Activated T-cell treated with anti-CD3 and anti-CD28 coated beads, Interleukin-2, amount 50 U/mL, for 24 hours (primary cell): ENCODE data around the gene KCNJ6.

ENCODE experiments used
- DNase-seq: peaks from one replicate; pipeline ENCODE4 v3.0.0-alpha.2; 2020
- H3K27ac Mint-ChIP-seq: 2 replicates; pipeline ENCODE4 v1.8.0; 2020; ENCODE audit warnings: mild to moderate bottlenecking, mixed read lengths
- H3K27me3 Mint-ChIP-seq: 2 replicates; pipeline ENCODE4 v1.8.0; 2020; ENCODE audit warnings: mixed read lengths
- H3K36me3 Mint-ChIP-seq: 2 replicates; pipeline ENCODE4 v1.8.0; 2020; ENCODE audit warnings: low read depth, mixed read lengths
- H3K4me1 Mint-ChIP-seq: 2 replicates; pipeline ENCODE4 v1.8.0; 2020; ENCODE audit warnings: low read depth, mixed read lengths
- H3K4me3 Mint-ChIP-seq: 2 replicates; pipeline ENCODE4 v1.8.0; 2020; ENCODE audit warnings: mild to moderate bottlenecking, moderate library complexity, mixed read lengths
- H3K9me3 Mint-ChIP-seq: 2 replicates; pipeline ENCODE4 v1.8.0; 2020; ENCODE audit warnings: mixed read lengths

KCNJ6 gene

GRCh38 chr21:37800456-37801061 lies 115.7 kb downstream of the KCNJ6 start:
- Mint-ChIP-seq H3K36me3 (no peaks in the 10 kb centered on the region), H3K4me1 (no peaks in the 10 kb centered on the region), H3K9me3 (no peaks in the 10 kb centered on the region), H3K4me3 (no peak overlapping the region), H3K27ac (no peak overlapping the region), H3K27me3 (peaks cover 46% of the 10 kb centered on the region)
- no peak for DNase-seq

DNA sequence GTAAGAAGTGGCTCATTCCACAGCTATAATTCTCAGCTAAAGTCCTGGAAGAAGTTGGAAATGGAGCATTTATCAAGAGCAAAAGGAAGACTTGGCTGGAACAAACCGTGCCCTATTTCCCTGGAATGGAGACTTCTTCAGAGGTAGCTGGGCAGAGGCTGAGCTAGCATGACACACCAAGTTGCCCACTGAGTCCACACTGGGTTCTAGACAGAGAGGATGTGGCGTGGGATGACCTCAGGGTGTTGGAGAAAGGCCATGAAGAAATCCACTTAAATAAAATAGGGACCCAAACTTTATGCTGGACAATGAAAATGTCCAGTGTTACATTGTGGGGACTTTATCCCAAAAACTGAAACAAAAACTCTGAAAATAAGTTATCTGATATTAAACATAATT lies 116.2 kb downstream of the KCNJ6 start:
- no peak for DNase-seq
- Mint-ChIP-seq H3K4me1 (no peaks in the 10 kb centered on the region), H3K4me3 (no peak overlapping the region), H3K36me3 (no peaks in the 10 kb centered on the region), H3K27me3 (peaks cover 43% of the 10 kb centered on the region), H3K9me3 (no peaks in the 10 kb centered on the region), H3K27ac (no peak overlapping the region)

GRCh38 chr21:37799211-37800056 lies 116.8 kb downstream of the KCNJ6 start:
- Mint-ChIP-seq H3K36me3 (no peaks in the 10 kb centered on the region), H3K4me1 (no peaks in the 10 kb centered on the region), H3K27me3 (peaks cover 38% of the 10 kb centered on the region), H3K27ac (no peak overlapping the region), H3K4me3 (no peak overlapping the region), H3K9me3 (no peaks in the 10 kb centered on the region)
- no peak for DNase-seq

GRCh38 chr21:37797403-37797802 lies 118.9 kb downstream of the KCNJ6 start:
- no peak for DNase-seq
- H3K27ac Mint-ChIP-seq, result no peak overlapping the region
- peaks cover 27% of the 10 kb centered on the region for H3K27me3 Mint-ChIP-seq
- no peaks in the 10 kb centered on the region for H3K9me3 Mint-ChIP-seq
- H3K4me1 Mint-ChIP-seq, result peaks cover 6% of the 10 kb centered on the region
- no peak overlapping the region for H3K4me3 Mint-ChIP-seq
- H3K36me3 Mint-ChIP-seq, result no peaks in the 10 kb centered on the region

GRCh38 chr21:37796011-37796410 lies 120.2 kb downstream of the KCNJ6 start:
- no peak for DNase-seq
- H3K9me3 Mint-ChIP-seq, result no peaks in the 10 kb centered on the region
- no peaks in the 10 kb centered on the region for H3K36me3 Mint-ChIP-seq
- H3K4me3 Mint-ChIP-seq, result no peak overlapping the region
- peaks cover 15% of the 10 kb centered on the region for H3K27me3 Mint-ChIP-seq
- no peak overlapping the region for H3K27ac Mint-ChIP-seq
- peaks cover 6% of the 10 kb centered on the region for H3K4me1 Mint-ChIP-seq

- Mint-ChIP-seq H3K4me1 (peaks cover 6% of the 10 kb centered on the region), H3K4me3 (no peak overlapping the region), H3K27me3 (peaks cover 3% of the 10 kb centered on the region), H3K36me3 (no peaks in the 10 kb centered on the region), H3K9me3 (no peaks in the 10 kb centered on the region), H3K27ac (no peak overlapping the region)
- DNase-seq, result no peak
Observed at GRCh38 chr21:37793660-37794059, 122.6 kb downstream of the KCNJ6 start.

DNA sequence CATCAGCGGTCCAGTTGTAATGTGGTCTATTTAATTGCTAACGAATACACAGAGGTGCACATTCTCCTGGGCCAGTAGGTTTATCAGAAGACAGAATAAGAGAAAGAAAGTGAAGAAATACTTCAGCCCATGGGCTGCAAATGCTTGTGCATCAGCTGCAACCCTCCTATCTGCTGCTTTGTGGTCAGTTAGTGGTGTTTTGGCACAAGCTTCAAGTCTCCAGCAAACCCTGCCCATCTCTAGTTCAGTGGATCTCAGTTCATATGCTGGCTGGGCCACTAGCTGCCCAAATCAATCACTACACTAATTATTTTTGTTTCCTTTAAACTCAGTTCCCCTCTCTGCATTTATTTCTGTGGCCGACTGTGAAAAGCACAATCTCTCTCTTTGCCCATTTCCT lies 124.2 kb downstream of the KCNJ6 start:
- no peak for DNase-seq
- H3K27me3 Mint-ChIP-seq, result peaks cover 3% of the 10 kb centered on the region
- H3K9me3 Mint-ChIP-seq, result peaks cover 3% of the 10 kb centered on the region
- no peak overlapping the region for H3K4me3 Mint-ChIP-seq
- no peaks in the 10 kb centered on the region for H3K36me3 Mint-ChIP-seq
- no peak overlapping the region for H3K27ac Mint-ChIP-seq
- peaks cover 6% of the 10 kb centered on the region for H3K4me1 Mint-ChIP-seq

- peaks cover under 1% of the 10 kb centered on the region for H3K27me3 Mint-ChIP-seq
- peaks cover 3% of the 10 kb centered on the region for H3K9me3 Mint-ChIP-seq
- H3K36me3 Mint-ChIP-seq, result no peaks in the 10 kb centered on the region
- H3K4me3 Mint-ChIP-seq, result no peak overlapping the region
- no peak for DNase-seq
- H3K27ac Mint-ChIP-seq, result no peak overlapping the region
- H3K4me1 Mint-ChIP-seq, result peaks cover 6% of the 10 kb centered on the region
Observed at GRCh38 chr21:37790905-37791304, 125.4 kb downstream of the KCNJ6 start.

- no peak for DNase-seq
- no peak overlapping the region for H3K27ac Mint-ChIP-seq
- no peaks in the 10 kb centered on the region for H3K36me3 Mint-ChIP-seq
- peaks cover 3% of the 10 kb centered on the region for H3K4me1 Mint-ChIP-seq
- no peak overlapping the region for H3K4me3 Mint-ChIP-seq
- H3K9me3 Mint-ChIP-seq, result peaks cover 3% of the 10 kb centered on the region
- H3K27me3 Mint-ChIP-seq, result peaks cover 3% of the 10 kb centered on the region
Observed at GRCh38 chr21:37788503-37788902, 127.8 kb downstream of the KCNJ6 start.

DNA sequence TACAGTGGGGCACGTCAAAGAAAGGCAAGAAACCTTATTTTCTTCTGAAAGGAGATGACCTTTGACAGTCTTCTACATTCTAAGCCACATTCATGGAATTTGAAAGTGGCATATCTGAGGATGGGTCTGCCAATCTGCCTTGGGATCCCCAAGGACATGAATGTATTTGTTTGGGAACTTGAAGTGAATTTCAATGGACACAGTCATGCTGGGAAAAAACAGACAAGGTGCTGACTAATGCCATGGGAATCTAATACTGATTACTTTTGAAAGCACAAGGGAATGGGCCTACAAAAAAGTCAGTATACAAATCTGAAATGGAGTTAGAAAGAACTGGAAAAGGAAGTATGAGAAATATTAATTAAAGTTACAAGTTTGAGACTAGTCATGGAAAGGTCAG lies 128.8 kb downstream of the KCNJ6 start:
- H3K36me3 Mint-ChIP-seq, result no peaks in the 10 kb centered on the region
- H3K9me3 Mint-ChIP-seq, result peaks cover 3% of the 10 kb centered on the region
- H3K27me3 Mint-ChIP-seq, result peaks cover 3% of the 10 kb centered on the region
- H3K4me1 Mint-ChIP-seq, result no peaks in the 10 kb centered on the region
- H3K27ac Mint-ChIP-seq, result no peak overlapping the region
- no peak for DNase-seq
- no peak overlapping the region for H3K4me3 Mint-ChIP-seq

DNA sequence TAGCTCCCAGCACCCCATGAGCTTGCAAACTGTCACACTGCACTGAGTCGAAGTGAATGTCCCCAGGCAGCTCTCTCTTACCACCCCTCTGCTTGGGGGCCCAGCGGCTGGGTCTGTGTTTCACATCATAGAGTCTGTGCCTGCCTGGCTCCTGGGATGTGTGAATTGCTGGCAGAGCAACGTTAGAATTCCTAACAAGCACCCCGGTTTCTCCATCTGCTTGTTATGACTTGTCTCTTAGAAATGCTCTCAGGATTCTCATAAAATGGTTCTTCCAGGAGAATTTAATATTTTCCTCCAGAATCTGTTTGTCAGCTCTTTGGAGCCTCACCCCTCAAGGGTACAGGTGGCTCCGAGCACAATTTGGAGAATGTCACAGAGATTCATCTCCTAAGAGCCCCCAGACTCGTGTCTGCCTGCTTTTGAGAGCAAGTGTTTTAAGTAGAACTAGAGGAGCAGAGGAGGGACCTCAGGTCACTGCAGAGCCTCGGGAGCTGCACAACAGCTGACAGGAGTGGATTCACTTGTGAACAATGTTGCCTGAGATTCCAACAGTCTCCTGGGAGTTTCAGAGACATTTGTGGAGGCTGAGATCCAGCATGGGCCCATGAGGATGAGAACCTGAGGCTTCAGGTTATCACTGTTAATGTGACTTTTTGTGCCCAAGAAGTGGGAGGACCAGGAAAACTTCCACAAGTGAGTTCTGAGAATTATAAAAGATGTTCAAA lies 131.5 kb downstream of the KCNJ6 start:
- H3K27ac Mint-ChIP-seq, result no peak overlapping the region
- no peaks in the 10 kb centered on the region for H3K4me1 Mint-ChIP-seq
- DNase-seq, result no peak
- H3K4me3 Mint-ChIP-seq, result no peak overlapping the region
- peaks cover 6% of the 10 kb centered on the region for H3K9me3 Mint-ChIP-seq
- H3K36me3 Mint-ChIP-seq, result no peaks in the 10 kb centered on the region
- H3K27me3 Mint-ChIP-seq, result peaks cover 7% of the 10 kb centered on the region

GRCh38 chr21:37783016-37783415 lies 133.2 kb downstream of the KCNJ6 start:
- no peak for DNase-seq
- Mint-ChIP-seq H3K27me3 (peaks cover 20% of the 10 kb centered on the region), H3K27ac (no peak overlapping the region), H3K9me3 (peaks cover 4% of the 10 kb centered on the region), H3K36me3 (no peaks in the 10 kb centered on the region), H3K4me3 (no peak overlapping the region), H3K4me1 (no peaks in the 10 kb centered on the region)

DNA sequence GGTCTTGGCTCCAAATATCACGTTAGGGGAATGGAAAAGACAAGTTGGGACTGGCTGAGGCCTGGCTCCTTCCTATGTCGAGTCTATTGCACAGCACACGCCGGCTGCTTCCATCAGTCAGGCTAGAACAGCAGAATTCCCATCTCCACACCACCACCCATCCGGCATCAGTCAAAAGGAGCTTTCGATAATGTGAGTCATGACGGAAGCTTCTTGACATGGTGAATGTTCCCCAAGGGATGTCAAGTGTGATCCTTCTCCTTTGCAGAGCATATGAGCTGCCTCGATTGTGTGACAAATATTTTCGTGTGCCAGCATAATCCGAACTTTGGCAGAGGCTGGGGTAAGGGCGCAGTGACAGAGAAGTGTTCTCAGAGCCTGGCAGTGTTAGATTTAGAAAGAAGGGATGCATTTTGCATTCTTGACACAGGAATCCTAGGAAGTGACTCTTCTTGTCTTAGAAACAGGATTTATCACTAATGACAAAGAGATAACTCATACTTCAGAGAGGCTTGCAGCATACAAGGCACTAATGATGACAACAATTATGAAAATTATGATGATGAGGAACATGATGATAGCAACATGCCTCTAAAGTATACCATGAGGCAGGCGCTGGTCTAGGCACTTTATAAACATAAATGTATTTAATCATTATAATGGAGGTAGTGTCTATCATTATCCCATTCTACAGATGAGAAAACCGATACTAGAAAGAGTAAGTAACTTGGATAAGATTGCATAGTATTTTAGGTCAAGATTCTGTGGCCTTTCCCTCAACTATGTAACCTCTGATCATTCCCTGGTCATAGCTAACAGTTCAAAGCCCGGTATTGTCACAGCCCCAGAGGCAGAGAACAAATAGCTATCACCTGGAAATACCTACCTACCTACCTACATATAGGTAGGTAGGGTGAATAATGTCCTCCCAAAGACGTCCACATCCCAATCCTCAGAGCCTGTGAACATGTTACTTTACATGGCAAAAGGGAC lies 135.0 kb downstream of the KCNJ6 start:
- H3K27ac Mint-ChIP-seq, result no peak overlapping the region

GRCh38 chr21:37771181-37771580 lies 145.1 kb downstream of the KCNJ6 start:
- Mint-ChIP-seq H3K4me3 (no peak overlapping the region), H3K9me3 (no peaks in the 10 kb centered on the region), H3K4me1 (no peaks in the 10 kb centered on the region), H3K36me3 (no peaks in the 10 kb centered on the region), H3K27ac (no peak overlapping the region), H3K27me3 (peaks cover 16% of the 10 kb centered on the region)
- DNase-seq, result no peak

More for the DNA sequence above, 135.0 kb downstream of the KCNJ6 start:
- Mint-ChIP-seq H3K4me3 (no peak overlapping the region), H3K27me3 (peaks cover 23% of the 10 kb centered on the region), H3K4me1 (no peaks in the 10 kb centered on the region), H3K9me3 (peaks cover 4% of the 10 kb centered on the region), H3K36me3 (no peaks in the 10 kb centered on the region)
- DNase-seq, result no peak
